Vagina (tissue), 2 donors: ENCODE measurements around the gene TBC1D24.

Experiments used
- POLR2A ChIP-seq, 2 donors: fragments of 450-650 bp; IDR thresholded peaks; one replicate each; pipeline ENCODE4 v1.6.1; 2017; ENCODE audit warnings: antibody characterized with exemption in 2 of 2, mild to moderate bottlenecking in 2 of 2, moderate library complexity in 2 of 2
- TF ChIP-seq, protein P1 (sequence below), 3 experiments: fragments of 450-650 bp in 2 of 3; fragments of 200-600 bp in 1 of 3; sonication (generic) in 1 of 3; IDR thresholded peaks; one replicate each; pipeline ENCODE4 v1.5.1; 2017 to 2019; ENCODE audit warnings: antibody characterized with exemption in 3 of 3, mild to moderate bottlenecking in 2 of 3, moderate library complexity in 2 of 3

GRCh38 chr16:2532494-2533141 is 57.7 kb downstream of the TBC1D24 start:
- TF ChIP-seq, protein P1, sequence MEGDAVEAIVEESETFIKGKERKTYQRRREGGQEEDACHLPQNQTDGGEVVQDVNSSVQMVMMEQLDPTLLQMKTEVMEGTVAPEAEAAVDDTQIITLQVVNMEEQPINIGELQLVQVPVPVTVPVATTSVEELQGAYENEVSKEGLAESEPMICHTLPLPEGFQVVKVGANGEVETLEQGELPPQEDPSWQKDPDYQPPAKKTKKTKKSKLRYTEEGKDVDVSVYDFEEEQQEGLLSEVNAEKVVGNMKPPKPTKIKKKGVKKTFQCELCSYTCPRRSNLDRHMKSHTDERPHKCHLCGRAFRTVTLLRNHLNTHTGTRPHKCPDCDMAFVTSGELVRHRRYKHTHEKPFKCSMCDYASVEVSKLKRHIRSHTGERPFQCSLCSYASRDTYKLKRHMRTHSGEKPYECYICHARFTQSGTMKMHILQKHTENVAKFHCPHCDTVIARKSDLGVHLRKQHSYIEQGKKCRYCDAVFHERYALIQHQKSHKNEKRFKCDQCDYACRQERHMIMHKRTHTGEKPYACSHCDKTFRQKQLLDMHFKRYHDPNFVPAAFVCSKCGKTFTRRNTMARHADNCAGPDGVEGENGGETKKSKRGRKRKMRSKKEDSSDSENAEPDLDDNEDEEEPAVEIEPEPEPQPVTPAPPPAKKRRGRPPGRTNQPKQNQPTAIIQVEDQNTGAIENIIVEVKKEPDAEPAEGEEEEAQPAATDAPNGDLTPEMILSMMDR (IDR thresholded peaks at IDR 0.05): peak in 1 of 3 experiments; percentile 5
- TF ChIP-seq POLR2A (IDR thresholded peaks at IDR 0.05): no peak
